Stimulated activated CD4-positive, alpha-beta T cell treated with anti-CD3 and anti-CD28 coated beads, Interleukin-1b, Interleukin-23, amount 100 ng/mL, for 48 hours (primary cell): ENCODE data around the gene DLL1.
A peak's percentile ranks its signal among the peaks of the same experiment; 100 is the strongest.

Experiments used
- DNase-seq: peaks from one replicate; pipeline ENCODE4 v3.0.0-alpha.2; 2020

The DLL1 gene

DNA sequence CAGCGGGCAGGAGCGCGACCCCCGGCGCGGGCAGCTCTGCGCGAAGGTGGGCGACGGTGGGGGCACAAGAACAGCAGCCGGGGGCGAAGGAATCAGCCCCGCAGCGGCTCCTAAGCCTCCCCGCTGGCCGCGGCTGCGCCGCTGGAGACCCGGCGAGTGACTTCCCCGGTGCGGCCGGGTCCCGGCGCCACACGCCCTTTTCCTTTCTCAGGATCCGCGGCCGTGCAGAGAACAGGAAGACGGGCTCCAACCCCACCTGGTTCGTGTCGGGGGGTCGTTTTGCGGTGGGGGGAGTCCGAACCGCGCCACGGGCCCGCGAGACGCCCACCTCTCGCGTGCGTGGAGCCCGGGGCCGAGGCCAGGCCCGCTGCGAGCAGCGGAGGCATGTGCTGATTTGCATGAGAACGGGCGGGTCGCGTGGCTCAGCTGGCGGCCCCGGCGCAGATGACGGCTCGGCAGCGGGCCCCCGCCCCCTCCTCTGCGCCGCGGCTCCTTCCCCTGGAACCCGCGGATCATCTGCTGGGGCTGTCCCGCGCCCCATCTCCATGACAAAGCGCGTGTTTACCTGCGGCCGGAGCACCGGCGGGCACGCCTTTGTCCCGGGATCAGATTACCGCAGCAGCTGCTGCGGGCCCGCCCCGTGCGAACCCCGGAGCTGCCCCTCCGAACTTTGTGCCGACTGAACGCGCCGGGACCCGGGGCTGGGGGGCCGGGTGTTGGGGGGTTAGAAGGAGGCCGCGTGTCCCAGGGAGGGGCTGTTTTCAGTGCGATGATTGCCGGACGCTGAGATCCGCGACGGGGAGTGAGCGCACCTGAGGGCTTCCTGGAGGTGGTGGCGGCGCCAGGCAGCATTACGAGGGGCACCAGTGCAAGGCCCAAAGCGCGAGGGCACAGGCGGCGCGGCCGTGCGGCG lies 4.9 kb upstream of the DLL1 start:
- DNase-seq, result peak; percentile 53

DNA sequence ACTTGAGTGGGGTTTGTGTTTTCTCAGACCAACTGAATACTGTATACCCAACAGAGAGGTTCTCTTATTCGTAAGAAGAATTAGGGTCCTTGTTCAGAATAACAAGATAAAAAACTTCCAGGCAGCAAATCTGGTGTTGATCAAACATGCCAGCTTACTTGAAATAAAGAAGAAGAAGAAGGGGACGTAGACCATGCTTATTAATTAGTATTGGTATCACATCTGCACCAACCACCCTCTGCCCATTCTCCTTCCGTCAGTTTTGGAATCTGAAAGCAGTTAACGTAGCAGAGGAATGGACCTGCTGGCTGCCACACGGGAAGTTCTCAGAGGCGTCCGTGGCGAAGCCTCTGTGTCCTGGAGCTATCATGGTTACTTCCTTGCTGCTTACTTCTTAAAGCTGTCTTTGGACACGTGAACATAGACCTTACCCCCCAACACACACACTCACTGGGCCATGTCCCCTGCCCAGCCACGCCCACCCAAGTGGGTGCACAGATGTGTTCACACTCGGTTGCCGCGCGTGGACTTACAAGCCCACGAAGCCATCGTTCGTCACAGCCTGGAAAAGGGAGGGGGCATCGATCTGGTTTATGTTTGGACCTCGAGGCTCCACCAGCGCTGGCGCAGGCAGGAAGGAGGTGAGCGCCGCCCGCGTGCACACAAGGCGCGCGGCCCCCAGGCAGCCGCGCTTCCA lies 4.1 kb upstream of the DLL1 start:
- DNase-seq, result no peak

GRCh38 chr6:170294298-170294730 lies 3.4 kb upstream of the DLL1 start:
- no peak for DNase-seq

DNA sequence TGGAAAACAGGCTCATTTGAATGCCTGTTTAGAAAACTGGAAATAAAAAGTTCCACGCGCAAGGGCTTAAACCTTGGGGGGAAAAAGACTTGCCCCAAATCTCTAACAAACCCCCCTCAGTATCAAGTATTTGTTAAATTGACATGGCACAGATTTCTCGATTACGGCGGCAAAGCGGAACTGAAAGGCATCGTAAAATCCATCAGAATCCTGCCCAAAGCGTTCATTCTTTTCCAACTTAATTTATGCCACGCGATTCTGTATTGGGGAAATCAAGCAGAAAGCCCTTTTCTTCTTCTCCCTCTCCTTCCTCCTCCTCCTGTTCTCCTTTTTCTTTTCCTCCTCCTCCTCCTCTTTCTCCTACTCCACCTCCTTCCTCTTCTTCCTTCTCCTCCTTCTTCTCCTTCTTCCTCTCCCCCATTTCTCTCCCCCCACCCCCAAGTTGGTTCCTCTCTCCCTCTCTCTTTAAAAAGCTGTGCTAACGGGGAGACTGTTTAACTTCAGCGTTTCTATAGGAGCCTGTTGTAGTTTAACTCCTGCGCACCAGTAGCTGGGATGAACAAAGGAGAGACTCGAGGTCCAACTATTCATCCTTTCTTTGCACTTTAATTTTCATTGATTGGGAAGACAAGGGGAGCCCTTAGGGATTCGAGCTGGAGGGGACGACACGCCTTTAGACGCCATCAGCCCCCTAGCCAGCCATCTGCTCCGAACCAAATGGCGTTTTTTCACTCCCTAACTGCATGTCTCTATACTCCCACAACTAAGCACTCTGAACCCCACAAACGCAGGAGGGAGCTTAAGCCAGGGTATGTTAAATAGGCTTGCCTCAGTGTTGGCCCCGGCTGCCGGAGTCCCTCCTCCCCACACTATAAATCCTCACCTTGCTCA lies 2.7 kb upstream of the DLL1 start:
- no peak for DNase-seq

DNA sequence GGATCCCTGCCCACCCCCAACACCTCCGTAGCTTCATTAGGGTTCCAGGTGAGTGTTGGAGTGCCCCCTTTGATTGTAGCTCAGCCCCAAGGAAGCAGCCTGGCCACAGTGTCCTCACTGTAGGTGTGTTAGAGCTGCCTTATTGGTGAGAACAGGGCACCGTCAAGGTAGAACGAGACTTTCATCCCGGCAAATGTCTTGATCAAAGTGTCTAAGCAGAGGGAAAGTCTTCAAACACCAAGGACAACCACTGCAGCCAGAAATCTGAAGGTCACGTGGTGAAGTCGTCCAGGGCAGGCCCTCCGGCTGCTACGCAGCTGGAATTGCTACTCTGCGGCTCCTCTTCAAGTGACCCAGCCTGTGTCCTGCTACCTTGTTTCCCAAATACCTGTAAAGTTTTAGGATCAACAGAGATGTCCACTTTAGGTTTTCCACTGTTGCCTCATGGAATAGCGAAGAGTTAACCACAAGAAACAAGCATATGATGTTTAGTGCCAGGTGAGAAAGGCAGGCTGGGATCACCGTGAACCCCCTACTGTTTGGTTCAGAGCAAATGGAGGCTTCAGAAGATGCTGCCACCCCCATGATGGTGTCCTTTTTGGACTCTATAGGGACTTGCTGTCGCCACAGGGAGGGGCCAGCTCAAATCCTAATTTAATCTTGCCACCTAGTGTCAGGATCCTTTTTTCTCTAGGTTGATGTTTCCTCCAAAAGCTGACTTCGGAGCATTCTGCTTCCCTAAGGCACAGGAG lies 1.7 kb upstream of the DLL1 start:
- DNase-seq, result no peak

GRCh38 chr6:170292111-170292406 lies 1.2 kb upstream of the DLL1 start:
- no peak for DNase-seq

GRCh38 chr6:170291271-170292110 lies 613 bp upstream of the DLL1 start:
- DNase-seq, result no peak

DNA sequence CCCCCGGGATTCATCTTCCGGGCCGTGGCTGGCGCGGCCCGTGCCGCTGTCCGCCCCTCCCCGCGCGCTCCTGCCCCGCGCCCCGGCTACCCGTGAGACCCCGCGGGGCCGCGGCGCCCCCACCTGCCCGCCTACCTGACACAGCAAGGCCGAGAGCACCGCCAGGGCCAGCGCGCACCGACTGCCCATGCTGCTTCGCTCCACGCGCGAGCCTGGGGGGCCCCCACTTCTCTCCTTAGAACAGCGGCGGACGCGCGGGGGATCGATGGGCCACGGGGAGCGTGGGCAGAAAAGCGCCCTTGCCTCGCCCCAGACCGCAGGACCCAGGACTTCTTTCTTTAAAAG lies 955 bp downstream of the DLL1 start:
- DNase-seq, result no peak

DNA sequence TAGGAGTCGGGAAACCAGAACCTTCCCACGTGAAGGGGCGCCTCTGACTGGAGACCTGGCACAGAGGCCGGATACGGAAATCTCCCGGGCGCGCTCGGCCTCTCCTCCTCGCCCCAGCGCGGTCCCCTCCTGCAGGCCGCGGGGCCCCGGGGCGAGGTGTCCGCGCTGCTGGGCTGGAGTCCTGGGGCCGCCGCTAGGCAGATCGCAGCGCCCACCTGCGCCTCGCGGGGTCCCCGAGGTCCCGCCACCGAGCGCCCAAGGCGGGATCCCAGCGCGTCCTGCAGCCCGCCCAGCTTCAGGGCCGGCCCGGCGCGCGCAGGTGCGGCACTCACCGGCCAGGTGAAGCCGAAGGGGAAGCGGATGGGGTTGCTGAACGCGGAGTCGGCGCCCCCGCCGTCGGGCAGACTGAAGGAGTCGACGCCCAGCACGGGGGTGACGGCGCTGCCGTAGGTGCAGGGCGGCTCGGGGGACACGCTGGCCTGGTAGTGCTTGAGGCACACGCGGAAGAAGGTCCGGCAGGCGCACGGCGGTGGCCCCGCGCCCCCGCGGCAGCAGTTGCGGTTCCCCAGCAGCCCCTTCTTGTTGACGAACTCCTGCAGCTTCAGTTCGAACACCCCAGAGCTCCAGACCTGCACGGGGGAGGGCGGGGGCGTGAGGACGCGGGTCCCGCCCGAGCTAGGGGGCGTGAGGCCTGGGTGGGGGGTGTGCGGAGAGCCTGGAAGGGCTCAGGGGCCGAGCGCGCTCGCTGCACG lies 1.5 kb downstream of the DLL1 start:
- DNase-seq, result no peak

GRCh38 chr6:170288852-170289179 lies 2.1 kb downstream of the DLL1 start:
- no peak for DNase-seq

GRCh38 chr6:170288091-170288631 lies 2.7 kb downstream of the DLL1 start:
- DNase-seq, result no peak

DNA sequence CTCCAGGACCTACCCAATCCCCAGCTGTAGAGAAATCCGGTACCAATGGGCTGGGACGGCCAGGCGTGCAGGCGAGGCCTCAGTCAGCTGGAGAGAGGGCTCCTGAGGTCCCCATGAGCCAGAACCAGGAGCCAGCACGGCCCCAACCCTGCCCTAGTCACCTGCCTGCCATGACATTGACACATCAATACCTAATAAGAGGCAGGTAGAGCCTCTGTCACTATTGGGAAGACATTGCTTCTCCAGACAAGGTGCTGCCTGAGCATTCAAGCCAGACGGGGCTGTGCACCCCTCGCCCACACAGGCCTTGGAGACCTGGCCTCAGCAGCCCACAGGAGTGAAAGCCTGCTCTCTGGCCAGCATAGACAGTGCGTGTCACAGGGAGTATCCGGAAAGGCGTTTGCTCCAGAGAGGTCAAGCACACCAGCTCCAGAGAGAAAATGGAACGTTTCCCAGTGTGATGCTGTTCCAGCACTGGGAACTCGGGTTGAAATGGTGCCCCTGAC lies 3.5 kb downstream of the DLL1 start:
- no peak for DNase-seq

DNA sequence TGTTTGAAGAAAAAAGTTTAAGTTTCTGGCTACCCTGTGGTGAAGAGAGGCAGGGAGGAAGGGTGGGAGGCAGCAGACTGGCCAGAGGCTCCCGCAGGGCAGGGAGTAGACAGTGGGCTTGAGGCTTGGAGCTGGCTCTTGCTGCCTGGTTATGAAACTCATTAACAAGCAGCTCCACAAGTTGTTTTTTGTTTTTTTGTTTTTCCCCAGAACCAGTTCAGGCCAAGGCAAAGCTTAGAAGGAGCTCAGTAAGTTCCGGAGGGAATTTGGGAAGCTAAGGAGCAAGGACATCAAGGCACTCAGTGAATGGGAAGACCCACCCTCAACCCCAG lies 4.0 kb downstream of the DLL1 start:
- DNase-seq, result no peak

GRCh38 chr6:170286246-170286933 lies 4.5 kb downstream of the DLL1 start:
- no peak for DNase-seq

DNA sequence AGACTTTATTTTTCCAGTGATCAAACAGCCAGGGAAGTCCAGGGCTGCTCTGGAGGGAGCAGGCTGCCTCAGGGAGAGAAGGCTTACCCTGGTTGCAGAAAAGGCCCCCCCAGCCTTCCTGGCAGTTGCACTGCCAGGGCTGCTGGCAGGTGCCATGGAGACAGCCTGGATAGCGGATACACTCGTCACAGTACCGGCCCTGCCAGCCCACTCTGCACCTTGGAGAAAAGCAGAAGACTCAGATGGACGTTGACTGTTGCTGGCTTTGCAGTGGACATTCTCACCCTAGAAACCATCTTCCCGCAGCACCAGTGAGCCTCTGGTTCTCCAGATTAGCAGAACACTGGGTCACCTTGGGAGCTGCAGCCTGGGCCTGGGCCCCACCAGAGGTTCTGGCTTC lies 5.4 kb downstream of the DLL1 start:
- no peak for DNase-seq

DNA sequence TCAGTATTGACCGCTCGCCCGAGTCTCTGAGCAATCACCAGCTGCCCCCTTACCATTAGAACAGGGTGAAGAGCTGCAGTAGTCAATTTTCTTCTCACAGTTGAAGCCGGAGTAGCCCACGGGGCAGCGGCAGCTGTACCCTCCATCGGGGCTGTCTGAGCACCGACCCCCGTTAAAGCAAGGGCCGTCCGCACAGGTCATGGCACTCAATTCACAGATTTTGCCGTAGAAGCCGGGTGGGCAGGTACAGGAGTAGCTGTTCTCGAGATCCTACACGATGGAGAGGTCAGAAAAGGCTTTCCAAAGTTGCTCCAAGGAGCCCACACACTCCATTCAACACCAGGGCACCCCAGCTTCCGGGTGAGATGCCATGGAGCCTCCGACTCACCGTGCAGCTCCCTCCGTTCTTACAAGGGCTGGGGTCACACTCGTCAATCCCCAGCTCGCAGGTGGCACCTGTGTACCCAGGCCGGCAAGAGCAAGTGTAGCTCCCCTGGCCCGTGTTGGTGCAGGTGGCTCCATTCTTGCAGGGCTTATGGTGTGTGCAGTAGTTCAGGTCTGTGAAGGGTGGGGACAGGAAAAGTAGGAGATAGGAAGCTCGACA lies 5.9 kb downstream of the DLL1 start:
- no peak for DNase-seq

DNA sequence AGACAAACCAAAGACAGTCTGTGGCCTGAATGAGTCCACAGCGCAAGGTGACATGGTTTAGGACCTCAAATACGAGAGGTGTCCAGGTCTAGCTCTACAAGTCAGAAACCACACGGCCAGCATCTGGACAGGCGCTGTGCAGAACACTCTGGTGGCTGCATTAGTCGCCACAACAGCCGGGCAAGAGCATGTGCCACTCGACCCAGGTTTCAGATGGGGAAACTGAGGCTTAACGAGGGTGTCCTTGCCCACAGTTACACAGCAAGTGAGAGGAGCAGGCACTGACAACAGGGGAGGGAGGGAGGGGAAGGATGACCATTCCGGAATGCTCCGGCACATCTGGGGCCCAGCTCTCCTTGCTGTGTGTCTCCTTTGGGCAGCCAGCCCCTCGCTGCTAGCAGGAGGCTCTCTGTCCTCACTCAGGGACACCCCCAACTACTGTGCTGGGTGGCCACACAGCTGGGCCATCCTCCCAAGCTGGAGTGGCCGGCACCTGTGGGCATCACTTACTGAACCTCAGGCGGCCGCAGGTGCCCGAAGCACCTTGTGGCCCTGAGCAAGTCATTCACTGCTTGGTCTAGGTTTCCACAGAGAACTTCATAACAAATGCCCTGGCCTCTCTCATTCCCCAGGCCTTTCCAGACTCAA lies 6.6 kb downstream of the DLL1 start:
- no peak for DNase-seq

DNA sequence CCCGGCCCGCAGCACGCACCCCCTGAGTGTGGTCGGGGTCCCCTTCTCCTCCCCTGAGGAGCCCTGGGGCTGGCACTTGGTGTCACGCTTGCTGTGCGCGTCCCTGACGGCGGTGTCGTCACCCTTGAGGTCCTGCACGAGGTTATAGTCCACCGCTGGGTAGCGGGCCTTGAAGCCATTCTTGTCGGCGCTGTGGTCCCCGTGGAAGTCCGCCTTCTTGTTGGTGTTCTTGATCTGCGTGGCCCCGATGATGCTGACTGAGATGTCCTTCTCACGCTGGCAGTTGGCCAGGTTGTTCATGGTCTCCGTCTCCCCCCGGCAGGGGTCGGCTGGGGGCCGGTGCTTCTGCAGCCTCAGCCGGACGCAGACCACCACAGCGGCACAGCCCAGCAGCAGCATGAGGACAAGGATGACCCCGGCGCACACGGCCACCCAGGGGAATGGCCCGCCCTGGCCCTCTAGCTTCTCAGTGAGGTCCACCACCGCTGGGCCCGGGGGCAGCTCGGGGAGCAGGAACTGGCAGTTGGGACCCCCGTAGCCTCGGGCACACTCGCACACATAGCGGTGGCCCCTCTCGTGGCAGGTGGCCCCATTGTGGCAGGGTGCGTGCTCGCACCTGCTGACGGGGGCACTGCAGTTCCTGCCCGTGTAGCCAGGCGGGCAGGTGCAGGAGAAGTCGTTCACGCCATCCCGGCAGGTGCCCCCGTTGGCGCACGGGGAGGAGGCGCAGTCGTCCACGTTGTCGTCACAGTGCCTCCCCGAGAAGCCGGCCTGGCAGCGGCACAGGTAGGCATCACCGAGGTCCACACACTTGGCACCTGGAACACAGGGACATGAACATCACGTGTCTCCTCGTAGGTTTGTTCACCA lies 7.4 kb downstream of the DLL1 start:
- no peak for DNase-seq
